DMS 273 (cell line): Measurements from ENCODE around the gene CLEC16A.

ENCODE experiments used
- DNase-seq: peaks from one replicate; lab custom pipeline; 2025; ENCODE audit not compliant: unreplicated experiment; lab: John Stamatoyannopoulos, UW

CLEC16A gene, protein sequence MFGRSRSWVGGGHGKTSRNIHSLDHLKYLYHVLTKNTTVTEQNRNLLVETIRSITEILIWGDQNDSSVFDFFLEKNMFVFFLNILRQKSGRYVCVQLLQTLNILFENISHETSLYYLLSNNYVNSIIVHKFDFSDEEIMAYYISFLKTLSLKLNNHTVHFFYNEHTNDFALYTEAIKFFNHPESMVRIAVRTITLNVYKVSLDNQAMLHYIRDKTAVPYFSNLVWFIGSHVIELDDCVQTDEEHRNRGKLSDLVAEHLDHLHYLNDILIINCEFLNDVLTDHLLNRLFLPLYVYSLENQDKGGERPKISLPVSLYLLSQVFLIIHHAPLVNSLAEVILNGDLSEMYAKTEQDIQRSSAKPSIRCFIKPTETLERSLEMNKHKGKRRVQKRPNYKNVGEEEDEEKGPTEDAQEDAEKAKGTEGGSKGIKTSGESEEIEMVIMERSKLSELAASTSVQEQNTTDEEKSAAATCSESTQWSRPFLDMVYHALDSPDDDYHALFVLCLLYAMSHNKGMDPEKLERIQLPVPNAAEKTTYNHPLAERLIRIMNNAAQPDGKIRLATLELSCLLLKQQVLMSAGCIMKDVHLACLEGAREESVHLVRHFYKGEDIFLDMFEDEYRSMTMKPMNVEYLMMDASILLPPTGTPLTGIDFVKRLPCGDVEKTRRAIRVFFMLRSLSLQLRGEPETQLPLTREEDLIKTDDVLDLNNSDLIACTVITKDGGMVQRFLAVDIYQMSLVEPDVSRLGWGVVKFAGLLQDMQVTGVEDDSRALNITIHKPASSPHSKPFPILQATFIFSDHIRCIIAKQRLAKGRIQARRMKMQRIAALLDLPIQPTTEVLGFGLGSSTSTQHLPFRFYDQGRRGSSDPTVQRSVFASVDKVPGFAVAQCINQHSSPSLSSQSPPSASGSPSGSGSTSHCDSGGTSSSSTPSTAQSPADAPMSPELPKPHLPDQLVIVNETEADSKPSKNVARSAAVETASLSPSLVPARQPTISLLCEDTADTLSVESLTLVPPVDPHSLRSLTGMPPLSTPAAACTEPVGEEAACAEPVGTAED

DNA sequence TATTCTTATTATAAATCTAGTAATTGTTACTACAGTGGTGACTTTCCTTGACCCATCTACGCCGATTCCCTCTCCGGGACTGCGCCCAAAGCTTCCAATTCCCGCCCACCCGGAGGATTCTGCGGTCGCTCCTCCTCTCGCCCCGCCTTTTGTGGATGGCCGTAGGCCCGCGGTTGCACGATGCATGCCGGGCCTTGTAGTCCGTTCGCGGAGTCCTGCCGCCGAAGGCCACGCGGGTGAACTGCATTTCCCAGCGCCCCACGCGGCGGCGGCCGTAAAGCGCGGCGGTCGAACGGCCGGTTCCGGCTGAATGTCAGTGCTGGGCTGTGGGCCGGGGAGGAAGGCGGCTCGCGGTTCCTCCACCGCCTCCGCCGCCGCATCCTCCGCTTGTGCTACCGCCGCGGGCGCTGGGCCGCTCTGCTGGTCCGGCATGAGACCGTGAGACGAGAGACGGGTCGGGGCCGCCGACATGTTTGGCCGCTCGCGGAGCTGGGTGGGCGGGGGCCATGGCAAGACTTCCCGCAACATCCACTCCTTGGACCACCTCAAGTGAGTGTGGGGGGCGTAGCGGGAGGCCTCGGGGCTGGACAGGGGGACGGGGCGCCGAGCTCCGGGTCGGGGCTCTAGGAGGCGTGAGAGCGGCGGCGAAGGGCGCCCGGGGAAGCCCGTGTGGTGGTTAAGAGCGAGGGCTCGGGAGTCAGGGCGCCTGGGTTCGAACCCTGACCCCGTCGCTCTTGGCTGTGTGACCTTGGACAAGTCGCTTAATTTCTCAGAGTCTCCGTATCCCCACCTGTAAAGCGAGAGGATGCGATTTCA, at the start of gene CLEC16A:
TSS of gene CLEC16A (plus strand) at position 316 of the 816 bp plus-strand sequence. CDS start at position 470, 154 bp downstream.
- DNase-seq, result peak; percentile 99

DNA sequence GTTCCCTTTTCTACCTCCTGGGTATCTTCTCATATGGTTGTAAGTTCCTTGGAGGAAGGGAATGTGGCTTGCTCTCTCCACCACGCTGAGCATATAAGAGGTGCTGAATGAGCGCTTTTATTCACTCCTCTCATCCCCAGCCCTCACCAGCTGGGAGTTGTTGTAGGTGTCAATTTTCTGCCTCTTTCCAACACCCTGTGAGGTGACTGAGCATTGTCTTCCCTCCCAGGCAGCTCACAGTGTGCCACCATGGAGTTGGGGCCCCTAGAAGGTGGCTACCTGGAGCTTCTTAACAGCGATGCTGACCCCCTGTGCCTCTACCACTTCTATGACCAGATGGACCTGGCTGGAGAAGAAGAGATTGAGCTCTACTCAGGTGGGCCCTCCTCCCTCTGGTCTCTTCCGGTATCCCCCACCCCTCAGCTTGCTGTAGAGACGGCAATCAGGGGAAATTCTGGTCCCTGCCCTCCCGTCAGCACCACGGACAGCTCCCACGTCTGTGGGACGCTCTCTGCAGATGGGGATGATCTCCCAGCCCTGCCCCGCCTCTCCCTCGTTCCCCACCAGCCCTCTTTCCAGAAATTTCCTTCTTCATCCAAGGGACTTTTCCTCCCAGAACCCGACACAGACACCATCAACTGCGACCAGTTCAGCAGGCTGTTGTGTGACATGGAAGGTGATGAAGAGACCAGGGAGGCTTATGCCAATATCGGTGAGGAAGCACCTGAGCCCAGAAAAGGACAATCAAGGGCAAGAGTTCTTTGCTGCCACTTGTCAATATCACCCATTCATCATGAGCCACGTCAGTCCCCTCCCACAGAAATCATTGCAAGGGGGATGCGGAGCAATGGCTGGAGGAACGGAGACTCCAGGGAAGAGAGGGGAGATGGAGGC, 49.1 kb upstream of the CLEC16A start:
- peak; percentile 49 for DNase-seq

DNA sequence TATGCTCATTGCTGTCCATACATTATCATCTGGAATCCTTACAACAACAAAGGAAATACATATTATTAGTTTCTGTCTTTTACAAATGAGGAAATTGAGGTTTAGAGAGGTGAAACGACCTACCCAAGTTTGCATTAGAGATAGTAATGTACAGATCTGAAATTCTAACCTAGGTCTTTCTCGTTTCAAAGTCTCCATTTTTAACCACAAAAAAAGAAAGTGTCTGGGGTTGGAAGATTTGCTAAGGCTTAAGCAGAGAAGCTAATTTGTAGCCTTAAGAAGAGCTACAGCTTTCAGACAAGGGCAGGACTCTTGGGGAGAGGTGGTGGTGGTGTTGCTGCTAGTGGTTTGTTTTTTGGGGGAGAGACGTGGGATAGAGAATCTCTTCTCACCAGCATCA, 48.2 kb upstream of the CLEC16A start:
- no peak for DNase-seq

DNA sequence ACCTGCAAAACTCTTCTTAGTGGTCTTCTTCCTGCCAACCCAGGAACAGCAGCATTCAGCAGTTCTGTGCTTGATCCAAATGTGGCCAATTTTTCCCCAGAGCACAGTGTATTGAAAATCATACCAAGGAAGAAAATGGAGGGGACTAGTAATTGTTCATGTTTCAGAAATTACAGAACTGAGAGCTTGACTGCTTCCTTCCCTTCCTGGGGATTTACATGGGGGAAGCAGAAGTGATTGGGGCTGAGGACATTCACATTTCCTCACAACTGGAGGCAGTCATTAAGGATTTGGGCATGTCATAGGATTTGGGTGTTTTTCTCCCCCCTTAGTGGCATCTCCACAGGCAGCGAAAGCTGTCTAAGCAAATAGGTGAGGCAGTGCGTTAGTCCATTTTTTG, 47.6 kb upstream of the CLEC16A start:
- no peak for DNase-seq

DNA sequence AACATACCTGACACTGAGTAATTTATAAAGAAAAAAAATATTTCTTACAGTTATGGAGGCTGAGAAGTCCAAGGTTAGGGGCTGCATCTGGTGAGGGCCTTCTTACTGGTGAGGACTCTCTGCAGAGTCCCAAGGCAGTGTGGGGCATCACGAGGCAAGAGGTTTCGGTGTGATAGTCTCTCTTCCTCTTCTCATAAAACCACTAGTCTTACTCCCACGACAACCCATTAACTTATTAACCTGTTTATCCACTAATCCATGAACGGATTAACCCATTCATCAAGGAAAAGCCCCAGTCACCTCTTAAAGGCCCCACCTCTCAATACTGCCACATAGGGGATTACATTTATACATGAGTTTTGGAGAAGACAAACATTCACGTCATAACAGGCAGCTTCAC, 47.2 kb upstream of the CLEC16A start:
- no peak for DNase-seq

DNA sequence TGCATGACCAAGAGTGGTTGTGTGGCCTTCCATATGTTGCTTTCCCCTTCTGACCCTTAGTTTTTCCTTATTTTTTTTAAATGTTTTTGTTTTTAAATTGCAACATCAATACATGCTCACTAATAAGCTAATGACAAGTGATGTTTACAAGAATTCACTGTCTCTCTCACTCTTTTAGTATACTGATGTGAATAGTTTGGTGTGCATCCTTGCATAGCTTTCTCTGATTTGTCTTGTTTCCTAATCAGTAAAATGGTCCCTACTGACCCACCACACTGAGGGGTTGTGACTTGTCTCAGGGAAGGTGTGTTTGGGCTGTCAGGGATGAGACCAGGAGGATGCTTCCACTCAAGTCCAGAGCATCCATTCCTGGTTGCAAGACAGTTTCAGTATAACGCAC, 41.4 kb upstream of the CLEC16A start:
- no peak for DNase-seq

DNA sequence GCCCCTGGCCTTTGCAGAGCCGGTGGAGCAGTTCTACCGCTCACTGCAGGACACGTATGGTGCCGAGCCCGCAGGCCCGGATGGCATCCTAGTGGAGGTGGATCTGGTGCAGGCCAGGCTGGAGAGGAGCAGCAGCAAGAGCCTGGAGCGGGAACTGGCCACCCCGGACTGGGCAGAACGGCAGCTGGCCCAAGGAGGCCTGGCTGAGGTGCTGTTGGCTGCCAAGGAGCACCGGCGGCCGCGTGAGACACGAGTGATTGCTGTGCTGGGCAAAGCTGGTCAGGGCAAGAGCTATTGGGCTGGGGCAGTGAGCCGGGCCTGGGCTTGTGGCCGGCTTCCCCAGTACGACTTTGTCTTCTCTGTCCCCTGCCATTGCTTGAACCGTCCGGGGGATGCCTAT, 37.9 kb upstream of the CLEC16A start:
- DNase-seq, result no peak

DNA sequence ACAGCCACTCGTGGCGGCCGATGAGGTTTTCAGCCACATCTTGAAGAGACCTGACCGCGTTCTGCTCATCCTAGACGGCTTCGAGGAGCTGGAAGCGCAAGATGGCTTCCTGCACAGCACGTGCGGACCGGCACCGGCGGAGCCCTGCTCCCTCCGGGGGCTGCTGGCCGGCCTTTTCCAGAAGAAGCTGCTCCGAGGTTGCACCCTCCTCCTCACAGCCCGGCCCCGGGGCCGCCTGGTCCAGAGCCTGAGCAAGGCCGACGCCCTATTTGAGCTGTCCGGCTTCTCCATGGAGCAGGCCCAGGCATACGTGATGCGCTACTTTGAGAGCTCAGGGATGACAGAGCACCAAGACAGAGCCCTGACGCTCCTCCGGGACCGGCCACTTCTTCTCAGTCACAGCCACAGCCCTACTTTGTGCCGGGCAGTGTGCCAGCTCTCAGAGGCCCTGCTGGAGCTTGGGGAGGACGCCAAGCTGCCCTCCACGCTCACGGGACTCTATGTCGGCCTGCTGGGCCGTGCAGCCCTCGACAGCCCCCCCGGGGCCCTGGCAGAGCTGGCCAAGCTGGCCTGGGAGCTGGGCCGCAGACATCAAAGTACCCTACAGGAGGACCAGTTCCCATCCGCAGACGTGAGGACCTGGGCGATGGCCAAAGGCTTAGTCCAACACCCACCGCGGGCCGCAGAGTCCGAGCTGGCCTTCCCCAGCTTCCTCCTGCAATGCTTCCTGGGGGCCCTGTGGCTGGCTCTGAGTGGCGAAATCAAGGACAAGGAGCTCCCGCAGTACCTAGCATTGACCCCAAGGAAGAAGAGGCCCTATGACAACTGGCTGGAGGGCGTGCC, 37.2 kb upstream of the CLEC16A start:
- peak; percentile 25 for DNase-seq

DNA sequence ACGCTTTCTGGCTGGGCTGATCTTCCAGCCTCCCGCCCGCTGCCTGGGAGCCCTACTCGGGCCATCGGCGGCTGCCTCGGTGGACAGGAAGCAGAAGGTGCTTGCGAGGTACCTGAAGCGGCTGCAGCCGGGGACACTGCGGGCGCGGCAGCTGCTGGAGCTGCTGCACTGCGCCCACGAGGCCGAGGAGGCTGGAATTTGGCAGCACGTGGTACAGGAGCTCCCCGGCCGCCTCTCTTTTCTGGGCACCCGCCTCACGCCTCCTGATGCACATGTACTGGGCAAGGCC, 36.7 kb upstream of the CLEC16A start:
- no peak for DNase-seq

DNA sequence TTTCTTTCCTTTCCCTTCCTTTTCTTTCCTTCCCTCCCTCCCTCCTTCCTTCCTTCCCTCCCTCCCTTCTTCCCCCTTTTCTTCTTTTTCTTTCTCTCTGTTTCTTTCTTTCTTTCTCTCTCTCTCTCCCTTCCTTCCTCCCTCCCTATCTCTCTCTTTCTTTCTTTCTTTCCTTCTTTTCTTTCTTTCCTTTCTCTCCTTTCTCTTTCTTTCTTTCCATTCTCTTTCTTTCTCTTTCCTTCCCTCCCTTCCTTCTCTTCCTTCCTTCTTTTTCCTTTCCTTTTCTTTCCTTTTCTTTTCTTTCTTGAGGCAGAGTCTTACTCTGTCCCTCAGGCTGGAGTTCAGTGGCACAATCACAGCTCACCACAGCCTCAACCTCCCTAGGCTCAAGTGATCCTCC, 33.1 kb upstream of the CLEC16A start:
- no peak for DNase-seq

DNA sequence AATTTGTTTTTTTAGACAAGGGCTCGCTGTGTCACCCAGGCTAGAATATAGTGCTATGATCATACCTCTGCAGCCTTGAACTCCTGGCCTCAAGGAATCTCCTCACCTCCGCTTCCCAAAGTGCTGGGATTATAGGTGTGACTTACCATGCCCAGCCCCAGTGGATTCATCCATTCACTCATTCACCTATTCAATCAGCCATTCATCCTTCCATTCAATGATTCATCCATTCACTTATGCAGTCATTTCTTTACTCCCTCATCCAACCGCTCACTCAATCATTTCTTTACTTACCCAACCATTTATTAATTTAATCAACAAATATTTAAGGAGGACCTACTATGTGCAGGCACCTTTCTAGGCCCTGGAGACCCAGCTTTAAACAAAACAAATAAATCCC, 27.8 kb upstream of the CLEC16A start:
- DNase-seq, result no peak

DNA sequence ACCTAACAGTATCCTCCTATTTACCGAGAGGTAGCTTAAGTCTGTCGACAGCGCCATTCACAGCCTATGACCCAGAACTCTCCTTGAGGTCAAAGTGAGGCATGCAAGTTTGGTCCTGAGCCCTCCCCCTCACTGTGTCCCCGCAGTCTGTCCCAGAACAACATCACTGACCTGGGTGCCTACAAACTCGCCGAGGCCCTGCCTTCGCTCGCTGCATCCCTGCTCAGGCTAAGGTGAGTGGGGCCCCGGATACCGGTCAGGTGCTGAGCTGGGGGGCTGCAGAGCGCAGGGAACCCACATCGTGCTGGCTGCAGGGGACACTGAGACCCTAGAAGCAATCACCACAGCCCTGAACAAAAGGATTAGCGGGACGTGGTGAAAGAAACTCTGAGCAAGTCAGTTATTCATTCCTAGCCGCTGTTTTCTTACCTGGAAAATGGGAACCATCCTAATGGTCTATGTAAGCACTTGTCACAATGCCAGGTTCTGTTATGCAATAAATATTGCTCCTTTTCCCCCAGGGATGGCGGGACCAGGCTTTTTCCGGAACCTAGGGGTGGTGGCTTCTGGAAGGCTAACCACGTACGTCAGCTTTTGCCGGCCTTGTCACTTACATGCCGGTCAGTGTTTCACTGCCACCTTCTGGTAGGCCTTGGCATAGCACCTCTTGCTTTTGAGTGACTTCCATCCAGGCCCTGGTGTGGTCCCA, 25.9 kb upstream of the CLEC16A start:
- peak; percentile 96 for DNase-seq

DNA sequence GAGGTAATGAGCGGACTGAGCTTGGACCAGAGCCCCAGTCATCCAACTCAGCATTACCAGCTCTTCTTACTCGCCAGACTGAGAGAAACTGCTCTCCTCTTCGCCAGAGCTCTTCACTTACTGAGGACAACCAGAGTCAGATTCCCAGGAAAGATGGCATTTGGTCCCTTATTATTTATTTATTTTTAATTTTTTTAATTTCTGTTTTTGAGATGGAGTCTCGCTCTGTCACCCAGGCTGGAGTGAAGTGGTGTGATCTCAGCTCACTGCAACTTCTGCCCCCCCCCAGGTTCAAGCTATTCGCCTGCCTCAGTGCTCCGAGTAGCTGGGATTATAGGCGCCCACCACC, 25.4 kb upstream of the CLEC16A start:
- no peak for DNase-seq

DNA sequence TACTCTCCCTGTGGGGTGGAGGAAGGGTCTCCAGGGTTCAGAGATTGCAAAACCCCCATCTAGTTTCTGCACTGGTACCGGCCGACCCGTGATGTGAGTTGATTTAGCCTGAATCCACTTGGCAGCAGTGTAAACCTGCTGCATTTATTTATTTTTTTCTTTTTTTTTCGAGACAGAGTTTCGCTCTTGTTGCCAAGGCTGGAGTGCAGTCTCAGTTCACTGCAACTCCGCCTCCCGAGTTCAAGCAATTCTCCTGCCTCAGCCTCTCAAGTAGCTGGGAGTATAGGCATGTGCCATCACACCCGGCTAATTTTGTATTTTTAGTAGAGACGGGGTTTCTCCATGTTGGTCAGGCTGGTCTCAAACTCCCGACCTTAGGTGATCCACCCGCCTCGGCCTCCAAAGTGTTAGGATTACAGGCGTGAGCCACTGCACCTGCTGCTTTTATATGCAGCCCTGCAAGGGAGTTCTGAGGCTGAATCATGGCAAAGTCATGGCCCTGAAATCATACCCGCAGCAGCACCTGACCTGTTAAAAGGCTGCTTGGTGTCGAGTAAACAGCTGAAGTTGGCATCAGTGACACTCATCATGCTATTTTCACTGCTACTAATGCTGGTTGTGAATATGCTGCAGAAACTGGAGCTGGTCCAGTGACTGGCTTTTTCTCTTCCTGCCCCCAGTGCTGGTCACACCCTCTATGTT, 23.5 kb upstream of the CLEC16A start:
- DNase-seq, result no peak

DNA sequence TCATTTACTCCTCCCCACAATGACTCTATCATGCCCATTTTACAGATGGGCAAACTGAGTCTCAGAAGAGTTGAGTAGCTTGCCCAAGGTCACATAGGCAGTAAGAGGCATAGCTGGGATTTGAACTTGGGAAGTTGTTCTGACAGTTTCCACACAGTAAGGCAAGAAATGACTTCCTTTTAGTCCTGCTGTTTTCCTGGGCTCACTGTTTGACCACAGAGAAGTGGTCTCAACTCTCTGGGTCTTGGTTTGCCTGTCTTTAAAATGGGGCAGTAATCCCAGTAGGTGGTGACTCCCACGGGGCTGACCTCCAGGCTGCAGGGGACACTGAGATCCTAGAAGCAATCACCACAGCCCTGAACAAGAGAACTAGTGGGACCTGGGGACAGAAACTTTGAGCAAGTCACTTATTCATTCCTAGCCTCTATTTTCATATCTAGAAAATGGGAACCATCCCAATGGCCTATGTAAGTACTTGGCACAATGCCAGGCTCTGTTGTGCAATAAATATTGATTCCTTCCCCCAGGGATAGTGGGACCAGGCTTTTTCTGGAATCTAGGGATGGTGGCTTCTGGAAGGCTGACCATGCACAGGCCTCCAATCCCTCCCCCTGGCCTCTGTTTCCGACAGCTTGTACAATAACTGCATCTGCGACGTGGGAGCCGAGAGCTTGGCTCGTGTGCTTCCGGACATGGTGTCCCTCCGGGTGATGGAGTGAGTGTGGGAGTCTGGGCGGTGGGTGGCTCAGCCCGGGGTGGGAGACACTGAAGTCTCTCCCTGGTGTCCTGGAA, 22.6 kb upstream of the CLEC16A start:
- DNase-seq, result peak; percentile 51

DNA sequence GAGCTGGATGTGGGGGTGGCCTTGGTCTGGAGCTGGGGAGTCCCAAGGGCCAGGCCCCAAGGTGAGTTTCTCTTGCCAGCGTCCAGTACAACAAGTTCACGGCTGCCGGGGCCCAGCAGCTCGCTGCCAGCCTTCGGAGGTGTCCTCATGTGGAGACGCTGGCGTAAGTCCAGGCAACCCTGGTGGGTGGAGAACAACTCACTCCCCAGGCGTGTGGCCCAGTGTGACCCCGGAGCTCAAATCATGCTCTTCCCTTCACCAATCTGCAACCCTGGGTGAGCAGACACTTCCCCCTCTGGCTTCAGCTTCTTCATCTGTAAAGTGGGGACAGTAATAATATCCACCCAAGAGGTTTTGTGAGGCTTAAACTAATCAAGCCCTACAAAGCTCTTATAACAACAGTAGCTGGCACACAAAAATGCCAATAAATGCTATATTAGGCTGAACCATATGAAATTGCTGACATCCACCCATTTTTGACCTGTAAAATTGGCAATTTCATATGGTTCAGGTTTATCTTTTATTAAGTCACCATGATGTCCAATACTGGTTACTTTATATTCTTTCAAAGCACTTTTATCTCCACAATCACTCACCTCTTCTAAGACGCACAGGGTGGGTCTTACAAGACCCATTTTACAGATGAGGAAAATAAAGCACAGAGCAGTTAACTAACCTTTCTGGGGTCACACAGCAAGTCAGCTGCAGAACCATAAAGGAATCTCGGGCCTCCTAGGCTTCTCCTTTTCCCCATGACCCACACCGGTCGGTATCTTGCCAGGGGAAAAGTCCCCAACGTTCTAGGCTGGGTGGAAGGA, 21.8 kb upstream of the CLEC16A start:
- peak; percentile 70 for DNase-seq
